OCI-LY3 (cell line): ENCODE results near the gene TOP1.

Experiments
- H2AFZ ChIP-seq: fragments of 200-600, 300-600 bp; shearing (Covaris generic); 2 replicates; pipeline ENCODE4 v1.6.0; 2014; ENCODE audit warnings: antibody characterized with exemption, low read depth, low read length
- H3K27ac ChIP-seq: fragments of 200-600, 300-600 bp; sonication (generic); 2 replicates; pipeline ENCODE4 v1.5.1; 2014; ENCODE audit warnings: mild to moderate bottlenecking, low read length, moderate library complexity, mixed read lengths
- H3K27me3 ChIP-seq: fragments of 200-600, 300-600 bp; sonication (generic); 2 replicates; pipeline ENCODE4 v1.6.1; 2014; ENCODE audit warnings: low read depth, low read length, mixed read lengths
- H3K36me3 ChIP-seq: fragments of 200-600, 300-600 bp; sonication (generic); replicated peaks from 2 replicates; pipeline ENCODE3; 2014; ENCODE audit warnings: low read depth, low read length, mixed read lengths
- H3K4me1 ChIP-seq: fragments of 300-600, 200-600 bp; sonication (generic); 2 replicates; pipeline ENCODE4 v1.6.1; 2014; ENCODE audit warnings: low read length, mixed read lengths
- H3K4me2 ChIP-seq: fragments of 200-600, 300-600 bp; sonication (generic); 2 replicates; pipeline ENCODE4 v1.6.1; 2014; ENCODE audit warnings: low read length, mixed read lengths
- H3K4me3 ChIP-seq: fragments of 300-600, 200-600 bp; sonication (generic); 2 replicates; pipeline ENCODE4 v1.5.1; 2014; ENCODE audit warnings: antibody characterized with exemption, mild to moderate bottlenecking, low read length, moderate library complexity
- H3K79me2 ChIP-seq: fragments of 300-600, 200-600 bp; shearing (Covaris generic); 2 replicates; pipeline ENCODE4 v1.6.1; 2014; ENCODE audit warnings: mild to moderate bottlenecking, low read length, mixed read lengths
- H3K9ac ChIP-seq: fragments of 300-600, 200-600 bp; shearing (Covaris generic); 2 replicates; pipeline ENCODE4 v1.6.0; 2014; ENCODE audit warnings: mild to moderate bottlenecking, low read length, moderate library complexity
- H3K9me3 ChIP-seq: fragments of 200-600, 300-600 bp; shearing (Covaris generic); 2 replicates; pipeline ENCODE4 v1.6.1; 2014; ENCODE audit warnings: low read length, mixed read lengths; ENCODE audit not compliant: insufficient read depth
- H4K20me1 ChIP-seq: fragments of 200-600, 300-600 bp; sonication (generic); 2 replicates; pipeline ENCODE4 v1.6.1; 2016; ENCODE audit warnings: low read length, mixed read lengths; ENCODE audit not compliant: insufficient read depth
- CTCF ChIP-seq: fragments of 200-600, 300-600 bp; sonication (generic); IDR thresholded peaks from 2 replicates; pipeline ENCODE4 v1.5.1; 2014; ENCODE audit warnings: antibody characterized with exemption, low read length, low read depth
- EZH2phosphoT487 ChIP-seq: fragments of 200-600 bp; shearing (Covaris generic); IDR thresholded peaks from 2 replicates; pipeline ENCODE4 v1.6.1; 2018; ENCODE audit warnings: antibody characterized with exemption, mixed run types, low read depth

TOP1 gene

GRCh38 chr20:41080866-41081265 lies 52.2 kb downstream of the TOP1 start:
- H4K20me1 ChIP-seq = peaks cover 42% of the 10 kb centered on the region
- H3K9ac ChIP-seq = no peak overlapping the region
- H3K4me1 ChIP-seq = peaks cover 27% of the 10 kb centered on the region
- no peak overlapping the region for H3K4me3 ChIP-seq
- H3K36me3 ChIP-seq = peaks cover 92% of the 10 kb centered on the region
- TF ChIP-seq EZH2phosphoT487 = no peak
- TF ChIP-seq CTCF = no peak
- no peak overlapping the region for H3K4me2 ChIP-seq
- no peak overlapping the region for H2AFZ ChIP-seq
- H3K27ac ChIP-seq = no peak overlapping the region
- peaks cover 36% of the 10 kb centered on the region for H3K79me2 ChIP-seq
- H3K9me3 ChIP-seq = no peaks in the 10 kb centered on the region
- no peaks in the 10 kb centered on the region for H3K27me3 ChIP-seq

- H3K79me2 ChIP-seq = peaks cover 32% of the 10 kb centered on the region
Observed at GRCh38 chr20:41081276-41081814, 52.7 kb downstream of the TOP1 start.

GRCh38 chr20:41082306-41082705 lies 53.7 kb downstream of the TOP1 start:
- Histone ChIP-seq H3K9me3 (no peaks in the 10 kb centered on the region), H3K9ac (no peak overlapping the region), H3K4me2 (no peak overlapping the region), H3K4me1 (peaks cover 17% of the 10 kb centered on the region), H3K4me3 (no peak overlapping the region), H2AFZ (no peak overlapping the region), H3K36me3 (peaks cover 90% of the 10 kb centered on the region), H3K79me2 (peaks cover 30% of the 10 kb centered on the region), H3K27ac (no peak overlapping the region), H3K27me3 (no peaks in the 10 kb centered on the region), H4K20me1 (peaks cover 37% of the 10 kb centered on the region)
- TF ChIP-seq CTCF (no peak), EZH2phosphoT487 (no peak)

More at GRCh38 chr20:41081276-41081814, 52.7 kb downstream of the TOP1 start:
- H3K27ac ChIP-seq = no peak overlapping the region
- no peak overlapping the region for H2AFZ ChIP-seq
- H3K4me1 ChIP-seq = peaks cover 22% of the 10 kb centered on the region
- no peak overlapping the region for H3K4me2 ChIP-seq
- H4K20me1 ChIP-seq = peaks cover 39% of the 10 kb centered on the region
- no peaks in the 10 kb centered on the region for H3K9me3 ChIP-seq
- H3K36me3 ChIP-seq = peaks cover 90% of the 10 kb centered on the region
- no peak overlapping the region for H3K4me3 ChIP-seq
- no peaks in the 10 kb centered on the region for H3K27me3 ChIP-seq
- TF ChIP-seq CTCF (no peak), EZH2phosphoT487 (no peak)
- H3K9ac ChIP-seq = no peak overlapping the region

- Histone ChIP-seq H3K36me3 (peaks cover 79% of the 10 kb centered on the region), H3K4me2 (no peak overlapping the region), H3K4me1 (peaks cover 23% of the 10 kb centered on the region)
Observed at GRCh38 chr20:41085606-41086005, 57.0 kb downstream of the TOP1 start.

More at GRCh38 chr20:41085606-41086005, 57.0 kb downstream of the TOP1 start:
- H3K9me3 ChIP-seq = no peaks in the 10 kb centered on the region
- no peak overlapping the region for H3K27ac ChIP-seq
- no peak overlapping the region for H3K9ac ChIP-seq
- H4K20me1 ChIP-seq = peaks cover 18% of the 10 kb centered on the region; the same call in 1 of the 2 replicates
- H2AFZ ChIP-seq = no peak overlapping the region
- no peaks in the 10 kb centered on the region for H3K27me3 ChIP-seq
- TF ChIP-seq EZH2phosphoT487 = no peak
- no peak overlapping the region for H3K4me3 ChIP-seq
- peaks cover 22% of the 10 kb centered on the region for H3K79me2 ChIP-seq
